HepG2 (cell line): ENCODE results near the gene CEP104. TPM values are rescaled to one million over a fixed set of nuclear protein-coding genes. Genes with fewer than 3 reads are reported as not detected.

Source experiments
- CTCF ChIP-seq: sonication (generic); formaldehyde crosslinking; IDR thresholded peaks from 2 replicates; pipeline ENCODE4 v1.5.0; 2020; ENCODE audit warnings: mild to moderate bottlenecking, missing genetic modification reagents, moderate library complexity
- DNMT3B ChIP-seq: conservative IDR thresholded peaks from 2 replicates; pipeline ENCODE4 v1.6.1; 2016; ENCODE audit warnings: missing biosample characterization, control low read depth
- ETV5 ChIP-seq: IDR thresholded peaks from 2 replicates; pipeline ENCODE4 v1.6.1; 2018; ENCODE audit warnings: missing biosample characterization, missing genetic modification reagents, inconsistent platforms, borderline replicate concordance
- GATA4 ChIP-seq: sonication (generic); IDR thresholded peaks from 2 replicates; pipeline ENCODE4 v1.6.1; 2016; ENCODE audit warnings: antibody characterized with exemption, low read depth, borderline replicate concordance
- JUNB ChIP-seq: sonication (generic); formaldehyde crosslinking; IDR thresholded peaks from 2 replicates; pipeline ENCODE4 v1.8.0; 2022; ENCODE audit warnings: missing genetic modification reagents, mild to moderate bottlenecking, borderline replicate concordance
- PRMT3 ChIP-seq: sonication (generic); formaldehyde crosslinking; IDR thresholded peaks from 2 replicates; pipeline ENCODE4 v1.8.1; 2022; ENCODE audit warnings: low read depth, mild to moderate bottlenecking, moderate library complexity, missing genetic modification reagents, borderline replicate concordance
- ZBTB33 ChIP-seq: sonication (generic); formaldehyde crosslinking; IDR thresholded peaks from 2 replicates; pipeline ENCODE4 v1.4.0; 2020; ENCODE audit warnings: missing genetic modification reagents
- ZNF10 ChIP-seq: sonication (generic); formaldehyde crosslinking; IDR thresholded peaks from 2 replicates; pipeline ENCODE4 v1.4.0; 2020; ENCODE audit warnings: mild to moderate bottlenecking, low read depth, missing genetic modification reagents, borderline replicate concordance
- ZNF574 ChIP-seq: sonication (generic); formaldehyde crosslinking; IDR thresholded peaks from 2 replicates; pipeline ENCODE4 v1.4.0; 2020; ENCODE audit warnings: missing genetic modification reagents
- polyA plus RNA-seq, 8 experiments: library from polyadenylated mRNA; depleted of rRNA in 3 of 8; stranded (reverse) in 7 of 8; unstranded in 1 of 8; fragments of >200 nt; fragmentation: Illumina TruSeq in 4 of 8; extraction: Trizol in 4 of 8; gene quantifications; 2 replicates each; pipeline versions ENCODE4 v1.2.1 to v1.2.3, GENCODE V29; 2011 to 2016; ENCODE audit warnings: low read depth in 4 of 8, missing spikeins in 1 of 8, mixed read lengths in 1 of 8; ENCODE audit not compliant: insufficient read depth in 1 of 8
- total RNA-seq, 5 experiments: library from RNA; depleted of rRNA; stranded (reverse); fragments of >200 nt; fragmentation: Illumina TruSeq; extraction: Trizol; gene quantifications; 2 replicates each; pipeline ENCODE4 v1.2.3, GENCODE V29; 2016; ENCODE audit warnings: low read depth in 1 of 5
- TF ChIP-seq, protein P1 (sequence below): sonication (generic); formaldehyde crosslinking; IDR thresholded peaks from 2 replicates; pipeline ENCODE4 v1.4.0; 2020; ENCODE audit warnings: missing genetic modification reagents
- TF ChIP-seq, protein P2 (sequence below): sonication (generic); formaldehyde crosslinking; IDR thresholded peaks from 2 replicates; pipeline ENCODE4 v1.4.0; 2020; ENCODE audit warnings: missing genetic modification reagents
- TF ChIP-seq, protein P3 (sequence below): sonication (generic); formaldehyde crosslinking; conservative IDR thresholded peaks from 2 replicates; pipeline ENCODE4 v1.8.0; 2022; ENCODE audit warnings: missing genetic modification reagents

The CEP104 gene
- total and polyA plus RNA-seq, 2 of the 13 experiments (the other 11 are each of a cell fraction or from before 2014, with no cell fraction given): 20.4 to 30.1 TPM

- TF ChIP-seq, protein P1, sequence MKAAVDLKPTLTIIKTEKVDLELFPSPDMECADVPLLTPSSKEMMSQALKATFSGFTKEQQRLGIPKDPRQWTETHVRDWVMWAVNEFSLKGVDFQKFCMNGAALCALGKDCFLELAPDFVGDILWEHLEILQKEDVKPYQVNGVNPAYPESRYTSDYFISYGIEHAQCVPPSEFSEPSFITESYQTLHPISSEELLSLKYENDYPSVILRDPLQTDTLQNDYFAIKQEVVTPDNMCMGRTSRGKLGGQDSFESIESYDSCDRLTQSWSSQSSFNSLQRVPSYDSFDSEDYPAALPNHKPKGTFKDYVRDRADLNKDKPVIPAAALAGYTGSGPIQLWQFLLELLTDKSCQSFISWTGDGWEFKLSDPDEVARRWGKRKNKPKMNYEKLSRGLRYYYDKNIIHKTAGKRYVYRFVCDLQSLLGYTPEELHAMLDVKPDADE (CRISPR knock-in tag): no peak
- no peak for TF ChIP-seq GATA4
- no peak for TF ChIP-seq JUNB (CRISPR knock-in tag)
- TF ChIP-seq, protein P2, sequence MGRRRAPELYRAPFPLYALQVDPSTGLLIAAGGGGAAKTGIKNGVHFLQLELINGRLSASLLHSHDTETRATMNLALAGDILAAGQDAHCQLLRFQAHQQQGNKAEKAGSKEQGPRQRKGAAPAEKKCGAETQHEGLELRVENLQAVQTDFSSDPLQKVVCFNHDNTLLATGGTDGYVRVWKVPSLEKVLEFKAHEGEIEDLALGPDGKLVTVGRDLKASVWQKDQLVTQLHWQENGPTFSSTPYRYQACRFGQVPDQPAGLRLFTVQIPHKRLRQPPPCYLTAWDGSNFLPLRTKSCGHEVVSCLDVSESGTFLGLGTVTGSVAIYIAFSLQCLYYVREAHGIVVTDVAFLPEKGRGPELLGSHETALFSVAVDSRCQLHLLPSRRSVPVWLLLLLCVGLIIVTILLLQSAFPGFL (CRISPR knock-in tag): peak; percentile 50; the same call in 1 of the 2 replicates
- TF ChIP-seq DNMT3B: no peak
- TF ChIP-seq ZNF10 (CRISPR knock-in tag): no peak
- no peak for TF ChIP-seq PRMT3 (CRISPR knock-in tag)
- TF ChIP-seq ZNF574: no peak
- TF ChIP-seq, protein P3, sequence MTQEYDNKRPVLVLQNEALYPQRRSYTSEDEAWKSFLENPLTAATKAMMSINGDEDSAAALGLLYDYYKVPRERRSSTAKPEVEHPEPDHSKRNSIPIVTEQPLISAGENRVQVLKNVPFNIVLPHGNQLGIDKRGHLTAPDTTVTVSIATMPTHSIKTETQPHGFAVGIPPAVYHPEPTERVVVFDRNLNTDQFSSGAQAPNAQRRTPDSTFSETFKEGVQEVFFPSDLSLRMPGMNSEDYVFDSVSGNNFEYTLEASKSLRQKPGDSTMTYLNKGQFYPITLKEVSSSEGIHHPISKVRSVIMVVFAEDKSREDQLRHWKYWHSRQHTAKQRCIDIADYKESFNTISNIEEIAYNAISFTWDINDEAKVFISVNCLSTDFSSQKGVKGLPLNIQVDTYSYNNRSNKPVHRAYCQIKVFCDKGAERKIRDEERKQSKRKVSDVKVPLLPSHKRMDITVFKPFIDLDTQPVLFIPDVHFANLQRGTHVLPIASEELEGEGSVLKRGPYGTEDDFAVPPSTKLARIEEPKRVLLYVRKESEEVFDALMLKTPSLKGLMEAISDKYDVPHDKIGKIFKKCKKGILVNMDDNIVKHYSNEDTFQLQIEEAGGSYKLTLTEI (CRISPR knock-in tag): no peak
- TF ChIP-seq ZBTB33 (CRISPR knock-in tag): no peak
- TF ChIP-seq CTCF (CRISPR knock-in tag): no peak
- TF ChIP-seq ETV5 (CRISPR knock-in tag): no peak
- TF ChIP-seq, all 625 proteins: peak for 108
Observed at GRCh38 chr1:3772715-3773571, 84.1 kb downstream of the CEP104 start, which contains the start of gene SMIM1 (continued).
